Progenitor cell of endocrine pancreas (in vitro differentiated cells): ENCODE measurements around the gene EFHD2. TPM values are rescaled to one million over a fixed set of nuclear protein-coding genes. Genes with fewer than 3 reads are reported as not detected.

Source experiments
- DNase-seq: peaks from one replicate; pipeline ENCODE4 v3.0.0; 2021; ENCODE audit warnings: low spot score; ENCODE audit not compliant: unreplicated experiment
- H3K27ac Mint-ChIP-seq: 2 replicates; pipeline ENCODE4 v1.8.0; 2021; ENCODE audit warnings: mild to moderate bottlenecking, moderate library complexity, mixed read lengths
- H3K27me3 Mint-ChIP-seq: 2 replicates; pipeline ENCODE4 v1.8.0; 2021; ENCODE audit warnings: mixed read lengths
- H3K36me3 Mint-ChIP-seq: 2 replicates; pipeline ENCODE4 v1.8.0; 2022; ENCODE audit warnings: mixed read lengths; ENCODE audit not compliant: insufficient read depth
- H3K4me1 Mint-ChIP-seq: 2 replicates; pipeline ENCODE4 v1.8.0; 2021; ENCODE audit warnings: low read depth, mixed read lengths
- H3K4me3 Mint-ChIP-seq: 2 replicates; pipeline ENCODE4 v1.8.0; 2021; ENCODE audit warnings: low read depth, mild to moderate bottlenecking, moderate library complexity, mixed read lengths
- H3K9me3 Mint-ChIP-seq: 2 replicates; pipeline ENCODE4 v1.8.0; 2021; ENCODE audit warnings: low read depth, mixed read lengths
- total RNA-seq: library from RNA; stranded (reverse); gene quantifications from 2 replicates; pipeline ENCODE4 v1.2.1, GENCODE V29; 2021
- TF ChIP-seq, protein P1 (sequence below): fragments of 200-600 bp; sonication (generic); IDR thresholded peaks from one replicate; pipeline ENCODE4 v1.5.0; 2021; ENCODE audit warnings: antibody characterized with exemption, mild to moderate bottlenecking; ENCODE audit not compliant: unreplicated experiment

Gene EFHD2
- total RNA-seq, 1 donor from 2014 or later = 19.4 TPM

DNA sequence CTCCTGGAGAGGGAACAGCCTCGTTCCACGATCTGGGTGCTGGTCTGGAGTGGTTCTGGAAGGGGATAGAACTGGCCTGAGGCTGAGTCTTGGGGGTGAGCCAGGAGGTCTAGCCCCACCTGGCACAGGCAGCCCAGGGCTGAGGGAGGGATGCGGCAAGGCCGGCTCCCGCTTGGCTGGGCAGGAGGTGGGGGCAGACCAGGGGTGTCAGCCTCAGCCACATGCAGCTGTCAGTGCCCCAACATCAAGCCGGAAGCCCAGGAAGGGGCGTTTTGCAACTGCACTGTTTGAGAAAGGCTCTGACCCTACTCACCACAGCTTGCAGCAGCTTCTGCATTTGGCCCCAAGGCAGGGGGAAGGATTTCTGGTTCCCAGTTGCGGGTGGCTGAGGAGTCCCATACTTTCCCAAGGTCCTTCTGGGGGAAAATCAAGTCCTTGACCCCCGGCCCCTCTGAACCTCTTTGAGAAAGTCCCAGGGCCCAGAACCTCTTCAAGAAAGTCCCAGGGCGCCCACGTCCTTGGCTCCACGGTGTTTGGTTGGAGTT lies 2.0 kb downstream of the EFHD2 start:
- H3K36me3 Mint-ChIP-seq = no peaks in the 10 kb centered on the region
- H3K9me3 Mint-ChIP-seq = no peaks in the 10 kb centered on the region
- TF ChIP-seq, protein P1, sequence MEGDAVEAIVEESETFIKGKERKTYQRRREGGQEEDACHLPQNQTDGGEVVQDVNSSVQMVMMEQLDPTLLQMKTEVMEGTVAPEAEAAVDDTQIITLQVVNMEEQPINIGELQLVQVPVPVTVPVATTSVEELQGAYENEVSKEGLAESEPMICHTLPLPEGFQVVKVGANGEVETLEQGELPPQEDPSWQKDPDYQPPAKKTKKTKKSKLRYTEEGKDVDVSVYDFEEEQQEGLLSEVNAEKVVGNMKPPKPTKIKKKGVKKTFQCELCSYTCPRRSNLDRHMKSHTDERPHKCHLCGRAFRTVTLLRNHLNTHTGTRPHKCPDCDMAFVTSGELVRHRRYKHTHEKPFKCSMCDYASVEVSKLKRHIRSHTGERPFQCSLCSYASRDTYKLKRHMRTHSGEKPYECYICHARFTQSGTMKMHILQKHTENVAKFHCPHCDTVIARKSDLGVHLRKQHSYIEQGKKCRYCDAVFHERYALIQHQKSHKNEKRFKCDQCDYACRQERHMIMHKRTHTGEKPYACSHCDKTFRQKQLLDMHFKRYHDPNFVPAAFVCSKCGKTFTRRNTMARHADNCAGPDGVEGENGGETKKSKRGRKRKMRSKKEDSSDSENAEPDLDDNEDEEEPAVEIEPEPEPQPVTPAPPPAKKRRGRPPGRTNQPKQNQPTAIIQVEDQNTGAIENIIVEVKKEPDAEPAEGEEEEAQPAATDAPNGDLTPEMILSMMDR = no peak
- peaks cover 48% of the 10 kb centered on the region for H3K27me3 Mint-ChIP-seq
- peaks cover 12% of the 10 kb centered on the region for H3K4me1 Mint-ChIP-seq
- no peak overlapping the region for H3K27ac Mint-ChIP-seq
- no peak for DNase-seq
- H3K4me3 Mint-ChIP-seq = peak overlapping the region; percentile 52

DNA sequence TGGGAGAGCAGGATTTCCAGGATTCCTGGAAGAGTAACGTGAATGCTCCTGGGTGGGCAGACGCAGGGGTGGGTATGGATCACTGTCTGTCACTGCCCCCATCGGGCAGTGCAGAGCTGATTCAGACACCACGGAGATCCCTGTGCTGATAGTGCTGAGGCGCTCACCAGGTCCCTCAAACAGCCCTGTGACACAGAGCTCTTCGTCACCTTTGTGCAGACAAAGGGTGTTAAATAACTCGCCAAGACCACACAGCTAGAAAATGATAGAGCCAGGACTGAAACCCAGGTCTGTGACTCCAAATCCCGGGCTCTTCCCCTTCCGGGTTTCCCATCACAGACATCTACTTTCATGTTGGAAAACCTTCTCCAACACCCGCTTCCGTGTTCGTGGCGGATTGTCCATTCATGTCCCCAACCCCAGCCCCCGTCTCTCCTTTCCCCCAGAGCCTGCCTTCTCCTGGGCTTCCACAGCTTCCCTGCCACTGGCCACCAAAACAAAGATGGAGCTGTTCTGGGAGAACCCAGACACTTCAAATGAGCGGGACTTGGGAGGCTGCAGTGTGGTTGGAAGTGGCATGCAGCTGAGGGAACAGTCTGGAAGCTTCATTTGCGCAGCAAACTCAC lies 2.6 kb downstream of the EFHD2 start:
- Mint-ChIP-seq H3K9me3 (no peaks in the 10 kb centered on the region), H3K4me3 (peak overlapping the region; percentile 52), H3K27me3 (peaks cover 42% of the 10 kb centered on the region), H3K4me1 (peaks cover 12% of the 10 kb centered on the region), H3K36me3 (no peaks in the 10 kb centered on the region), H3K27ac (no peak overlapping the region)
- TF ChIP-seq, protein P1 = no peak
- no peak for DNase-seq

DNA sequence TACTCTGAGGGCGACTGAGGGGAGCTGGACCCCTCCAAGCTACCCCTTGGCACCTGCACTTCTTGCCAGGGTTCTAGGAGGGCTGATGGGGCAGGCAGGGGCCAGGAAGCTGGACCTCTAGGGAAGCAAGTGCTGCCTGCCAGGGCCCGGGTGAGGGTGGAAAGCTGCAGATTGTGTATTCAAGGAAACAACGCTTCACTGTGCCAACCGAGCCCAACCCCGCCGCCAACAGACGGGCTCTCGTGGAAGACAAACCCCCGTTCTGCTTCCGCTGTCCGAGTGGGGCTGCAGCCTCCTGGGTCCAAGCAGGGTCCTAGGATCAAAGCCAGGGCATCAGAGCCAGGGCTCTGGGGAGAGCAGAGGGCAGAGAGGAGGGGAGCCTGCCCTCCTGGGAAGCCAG lies 3.2 kb downstream of the EFHD2 start:
- H3K9me3 Mint-ChIP-seq = no peaks in the 10 kb centered on the region
- DNase-seq = no peak
- H3K4me1 Mint-ChIP-seq = peaks cover 13% of the 10 kb centered on the region
- no peak overlapping the region for H3K27ac Mint-ChIP-seq
- peaks cover 36% of the 10 kb centered on the region for H3K27me3 Mint-ChIP-seq
- H3K36me3 Mint-ChIP-seq = no peaks in the 10 kb centered on the region
- H3K4me3 Mint-ChIP-seq = no peak overlapping the region
- TF ChIP-seq, protein P1 = no peak

DNA sequence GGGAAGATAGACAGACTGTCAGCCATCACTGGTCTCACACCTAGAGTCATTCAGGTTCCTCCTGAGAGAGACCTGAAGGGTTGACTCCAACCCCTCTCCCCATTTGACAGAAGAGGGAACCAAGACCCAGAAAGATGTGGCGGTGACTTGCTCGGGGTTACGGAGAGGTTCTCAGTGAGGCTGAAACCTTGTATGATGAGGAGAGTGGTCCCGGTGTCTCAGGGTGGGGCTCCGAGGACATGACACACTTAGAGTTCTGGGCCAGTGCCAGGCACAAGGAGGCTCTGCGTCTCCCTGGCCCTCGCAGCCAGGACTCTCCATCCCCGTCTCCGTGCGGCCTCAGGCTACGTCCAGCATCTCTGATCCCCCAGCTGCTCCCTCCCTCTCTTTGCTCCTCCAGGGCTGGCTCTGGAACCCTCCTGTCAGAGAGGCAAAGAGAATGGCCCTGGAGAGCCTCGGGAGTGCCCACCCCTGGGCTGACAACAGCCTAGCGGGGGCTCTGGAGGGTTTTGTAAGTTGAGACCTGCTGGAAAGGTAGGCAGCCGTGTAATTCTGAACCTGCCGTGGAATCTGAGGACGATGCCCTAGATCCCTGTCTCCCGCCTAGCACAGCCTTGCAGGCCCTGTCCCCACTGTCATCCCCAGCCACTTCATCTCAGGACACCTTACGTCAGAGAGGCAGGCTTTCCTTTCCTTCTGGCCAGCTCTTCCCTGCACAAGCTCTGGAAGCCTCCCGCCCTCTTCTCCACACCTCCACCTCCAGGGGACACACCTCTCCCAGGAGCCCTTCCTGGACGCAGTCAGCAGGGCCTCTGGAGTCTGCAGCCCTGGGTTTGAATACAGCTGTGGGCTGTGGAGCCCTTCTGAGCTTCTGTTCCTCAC lies 4.1 kb downstream of the EFHD2 start:
- peaks cover 29% of the 10 kb centered on the region for H3K27me3 Mint-ChIP-seq
- H3K36me3 Mint-ChIP-seq = no peaks in the 10 kb centered on the region
- no peak overlapping the region for H3K27ac Mint-ChIP-seq
- DNase-seq = no peak
- no peak overlapping the region for H3K4me3 Mint-ChIP-seq
- TF ChIP-seq, protein P1 = no peak
- no peaks in the 10 kb centered on the region for H3K9me3 Mint-ChIP-seq
- peaks cover 13% of the 10 kb centered on the region for H3K4me1 Mint-ChIP-seq

DNA sequence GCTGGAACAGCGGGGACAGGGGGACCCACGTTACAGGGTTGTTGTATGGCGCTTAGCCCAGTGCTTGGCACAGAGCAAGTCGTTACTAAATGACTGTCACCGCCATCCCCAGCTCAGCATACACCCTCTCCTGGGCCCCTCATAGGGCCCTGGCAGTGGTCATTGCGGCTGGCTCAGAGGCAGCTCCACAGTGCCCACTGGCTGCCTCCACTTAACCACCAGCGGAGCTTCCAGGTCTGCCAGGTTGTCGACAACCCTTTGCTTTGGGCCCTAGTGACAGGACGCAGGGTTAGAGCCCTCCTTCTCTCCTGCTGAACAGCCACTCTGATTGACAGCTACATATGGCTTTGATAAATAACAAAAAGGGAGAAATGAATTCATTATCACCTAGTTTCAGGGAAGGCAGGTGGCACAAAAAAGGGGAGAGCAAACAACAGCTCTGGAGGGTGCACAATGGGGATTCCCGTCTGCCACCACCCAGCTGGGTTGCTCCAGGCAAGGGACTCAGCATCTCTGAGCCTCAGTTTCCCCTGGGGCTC lies 4.8 kb downstream of the EFHD2 start:
- Mint-ChIP-seq H3K9me3 (no peaks in the 10 kb centered on the region), H3K4me1 (peaks cover 11% of the 10 kb centered on the region), H3K4me3 (no peak overlapping the region), H3K27ac (no peak overlapping the region), H3K36me3 (no peaks in the 10 kb centered on the region), H3K27me3 (peaks cover 24% of the 10 kb centered on the region)
- TF ChIP-seq, protein P1 = no peak
- DNase-seq = no peak
